RWPE2 (cell line): Measurements from ENCODE around the gene IFNGR1.
"Not testable (repeated sequence)": the region's sequence is repeated elsewhere in the genome, so short reads cannot be mapped to it uniquely, and the experiment has no call there.

Source experiments
- ATAC-seq: fragments of 200-7000 bp; cut with Tn5 transposase; 3 replicates; pipeline ENCODE4 v1.9.1; 2021; ENCODE audit warnings: low read depth
- DNase-seq: peaks from one replicate; pipeline ENCODE4 v3.0.0-alpha.2; 2020; ENCODE audit warnings: low spot score
- H3K27ac ChIP-seq: fragments of 450-650 bp; 2 replicates; pipeline ENCODE4 v1.5.1; 2017; ENCODE audit warnings: mild to moderate bottlenecking; ENCODE audit not compliant: poor library complexity, severe bottlenecking
- H3K27me3 ChIP-seq: fragments of 250-450 bp; sonication (Bioruptor Pico); 2 replicates; pipeline ENCODE4 v1.5.1; 2021; ENCODE audit warnings: mild to moderate bottlenecking, moderate library complexity; ENCODE audit not compliant: insufficient read depth, poor library complexity, severe bottlenecking
- H3K36me3 ChIP-seq: fragments of 250-450 bp; sonication (Bioruptor Pico); 2 replicates; pipeline ENCODE4 v1.5.1; 2020; ENCODE audit warnings: low read depth, mild to moderate bottlenecking, moderate library complexity
- H3K4me1 ChIP-seq: fragments of 250-450 bp; sonication (Bioruptor Pico); 2 replicates; pipeline ENCODE4 v1.5.1; 2021; ENCODE audit warnings: mild to moderate bottlenecking, moderate library complexity; ENCODE audit not compliant: insufficient read depth, poor library complexity, severe bottlenecking
- H3K4me3 ChIP-seq: fragments of 250-450 bp; sonication (Bioruptor Pico); 2 replicates; pipeline ENCODE4 v1.5.1; 2021; ENCODE audit warnings: mild to moderate bottlenecking, moderate library complexity; ENCODE audit not compliant: severe bottlenecking
- H3K9me3 ChIP-seq: fragments of 250-450 bp; sonication (Bioruptor Pico); 2 replicates; pipeline ENCODE4 v1.5.1; 2021; ENCODE audit warnings: mild to moderate bottlenecking, moderate library complexity; ENCODE audit not compliant: severe bottlenecking
- TF ChIP-seq, protein P1 (sequence below): fragments of 450-650 bp; IDR thresholded peaks from one replicate; pipeline ENCODE4 v1.5.1; 2017; ENCODE audit warnings: mild to moderate bottlenecking, moderate library complexity; ENCODE audit not compliant: poor library complexity, severe bottlenecking

The IFNGR1 gene

DNA sequence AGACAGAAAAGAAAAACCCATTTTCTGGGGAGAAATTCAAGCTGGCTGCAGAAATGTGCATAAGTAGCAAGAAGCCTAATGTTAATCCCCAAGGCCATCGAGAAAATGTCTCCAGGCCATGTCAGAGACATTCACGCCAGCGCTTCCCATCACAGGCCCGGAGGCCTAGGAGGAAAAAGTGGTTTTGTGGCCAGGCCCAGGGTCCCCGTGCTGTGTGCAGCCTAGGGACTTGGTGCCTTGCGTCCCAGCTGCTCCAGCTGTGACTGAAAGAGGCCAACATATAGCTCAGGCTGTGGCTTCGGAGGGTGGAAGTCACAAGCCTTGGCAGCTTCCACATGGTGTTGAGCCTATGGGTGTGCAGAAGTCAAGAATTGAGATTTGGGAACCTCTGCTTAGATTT, 10.9 kb downstream of the IFNGR1 start:
- TF ChIP-seq, protein P1, sequence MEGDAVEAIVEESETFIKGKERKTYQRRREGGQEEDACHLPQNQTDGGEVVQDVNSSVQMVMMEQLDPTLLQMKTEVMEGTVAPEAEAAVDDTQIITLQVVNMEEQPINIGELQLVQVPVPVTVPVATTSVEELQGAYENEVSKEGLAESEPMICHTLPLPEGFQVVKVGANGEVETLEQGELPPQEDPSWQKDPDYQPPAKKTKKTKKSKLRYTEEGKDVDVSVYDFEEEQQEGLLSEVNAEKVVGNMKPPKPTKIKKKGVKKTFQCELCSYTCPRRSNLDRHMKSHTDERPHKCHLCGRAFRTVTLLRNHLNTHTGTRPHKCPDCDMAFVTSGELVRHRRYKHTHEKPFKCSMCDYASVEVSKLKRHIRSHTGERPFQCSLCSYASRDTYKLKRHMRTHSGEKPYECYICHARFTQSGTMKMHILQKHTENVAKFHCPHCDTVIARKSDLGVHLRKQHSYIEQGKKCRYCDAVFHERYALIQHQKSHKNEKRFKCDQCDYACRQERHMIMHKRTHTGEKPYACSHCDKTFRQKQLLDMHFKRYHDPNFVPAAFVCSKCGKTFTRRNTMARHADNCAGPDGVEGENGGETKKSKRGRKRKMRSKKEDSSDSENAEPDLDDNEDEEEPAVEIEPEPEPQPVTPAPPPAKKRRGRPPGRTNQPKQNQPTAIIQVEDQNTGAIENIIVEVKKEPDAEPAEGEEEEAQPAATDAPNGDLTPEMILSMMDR: no peak
- peaks cover 45% of the 10 kb centered on the region for H3K36me3 ChIP-seq
- DNase-seq (no peak), ATAC-seq (no peak)
- H3K4me3 ChIP-seq: no peak overlapping the region
- H3K9me3 ChIP-seq: no peaks in the 10 kb centered on the region
- H3K27me3 ChIP-seq: no peaks in the 10 kb centered on the region
- H3K4me1 ChIP-seq: no peaks in the 10 kb centered on the region
- no peak overlapping the region for H3K27ac ChIP-seq

DNA sequence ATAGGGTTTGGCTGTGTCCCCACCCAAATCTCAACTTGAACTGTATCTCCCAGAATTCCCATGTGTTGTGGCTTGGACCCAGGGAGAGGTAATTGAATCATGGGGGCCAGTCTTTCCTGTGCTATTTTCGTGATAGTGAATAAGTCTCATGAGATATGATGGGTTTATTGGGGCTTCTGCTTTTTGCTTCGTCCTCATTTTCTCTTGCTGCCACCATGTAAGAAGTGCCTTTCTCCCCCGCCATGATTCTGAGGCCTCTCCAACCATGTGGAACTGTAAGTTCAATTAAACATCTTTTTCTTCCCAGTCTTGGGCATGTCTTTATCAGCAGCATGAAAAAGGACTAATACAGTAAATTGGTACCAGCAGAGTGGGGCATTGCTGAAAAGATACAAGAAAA, 11.7 kb downstream of the IFNGR1 start:
- H3K4me1 ChIP-seq, DNase-seq, H3K4me3 ChIP-seq, H3K27ac ChIP-seq, H3K27me3 ChIP-seq, ATAC-seq, H3K9me3 ChIP-seq: not testable (repeated sequence)
- peaks cover 53% of the 10 kb centered on the region for H3K36me3 ChIP-seq

DNA sequence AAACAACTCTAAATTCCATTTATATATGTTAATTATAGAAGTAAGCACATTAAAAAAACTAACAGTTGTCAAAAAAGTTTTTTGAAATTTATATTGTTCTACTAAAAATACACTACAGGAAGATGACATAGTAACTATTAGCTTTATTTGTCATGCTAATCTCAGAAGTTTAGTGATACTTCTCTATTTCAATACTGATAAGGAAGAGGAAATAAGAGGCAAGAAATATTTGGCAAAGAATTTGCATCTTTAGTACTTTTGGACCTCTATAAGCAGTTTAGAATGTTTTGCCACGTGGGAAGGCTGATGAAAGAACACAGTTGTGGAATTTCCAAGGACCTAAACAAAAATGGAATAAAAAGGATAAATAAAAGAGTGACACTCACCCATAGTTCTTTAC, 12.6 kb downstream of the IFNGR1 start:
- ATAC-seq (no peak), DNase-seq (no peak)
- H3K9me3 ChIP-seq: no peaks in the 10 kb centered on the region
- no peak overlapping the region for H3K27ac ChIP-seq
- peaks cover 57% of the 10 kb centered on the region for H3K36me3 ChIP-seq
- TF ChIP-seq, protein P1: no peak
- H3K4me3 ChIP-seq: no peak overlapping the region
- no peaks in the 10 kb centered on the region for H3K4me1 ChIP-seq
- H3K27me3 ChIP-seq: no peaks in the 10 kb centered on the region

DNA sequence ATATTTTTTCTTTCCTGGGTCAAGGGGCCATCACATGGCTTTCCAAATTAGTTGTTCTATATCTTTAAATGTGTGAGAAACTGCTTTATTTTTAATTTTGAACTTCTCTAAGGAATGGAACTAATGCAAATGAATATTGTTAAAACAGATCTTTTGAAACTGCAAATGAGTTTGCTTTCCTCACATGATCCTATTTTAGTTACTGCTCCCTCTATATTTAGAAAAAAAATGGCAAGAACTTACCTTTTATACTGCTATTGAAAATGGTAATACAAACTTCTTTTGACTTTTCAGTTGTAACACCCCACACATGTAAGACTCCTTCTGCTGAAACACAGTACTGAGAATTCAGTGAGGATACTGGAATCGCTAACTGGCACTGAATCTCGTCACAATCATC, 15.9 kb downstream of the IFNGR1 start:
- ATAC-seq (no peak), DNase-seq (no peak)
- TF ChIP-seq, protein P1: no peak
- Histone ChIP-seq H3K36me3 (peaks cover 78% of the 10 kb centered on the region), H3K27ac (no peak overlapping the region), H3K27me3 (no peaks in the 10 kb centered on the region), H3K4me3 (no peak overlapping the region), H3K4me1 (no peaks in the 10 kb centered on the region), H3K9me3 (no peaks in the 10 kb centered on the region)

DNA sequence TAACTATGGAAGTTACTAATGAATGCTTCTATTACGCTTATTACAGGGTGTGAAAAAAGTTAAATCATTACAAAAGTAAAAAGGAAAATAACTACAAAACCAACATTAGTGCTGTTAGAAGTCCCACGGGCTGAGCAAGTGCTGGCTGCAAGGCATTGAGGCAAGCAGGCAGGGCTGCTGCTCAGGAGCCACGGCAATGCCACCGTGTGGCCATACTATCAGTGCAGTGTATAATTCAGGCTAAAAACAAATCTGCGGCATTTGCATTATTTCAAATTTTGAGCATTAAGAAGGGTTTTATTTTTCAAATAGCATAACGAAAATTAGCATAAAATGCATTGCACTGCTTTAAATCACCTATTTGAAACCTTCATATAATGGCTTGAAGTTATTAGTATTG, 17.1 kb downstream of the IFNGR1 start:
- ATAC-seq (no peak), DNase-seq (no peak)
- TF ChIP-seq, protein P1: peak; percentile 35
- Histone ChIP-seq H3K4me1 (no peaks in the 10 kb centered on the region), H3K4me3 (no peak overlapping the region), H3K27ac (no peak overlapping the region), H3K27me3 (no peaks in the 10 kb centered on the region), H3K36me3 (peaks cover 86% of the 10 kb centered on the region), H3K9me3 (no peaks in the 10 kb centered on the region)
